WI38 (cell line): ENCODE data around the gene ANO7.

Source experiments
- H3K4me3 ChIP-seq: 2 replicates; pipeline ENCODE4 v1.5.1; 2011; ENCODE audit warnings: low read depth, mild to moderate bottlenecking, control low read depth, low read length
- TF ChIP-seq, protein P1 (sequence below): IDR thresholded peaks from 2 replicates; pipeline ENCODE4 v1.5.1; 2012; ENCODE audit warnings: low read depth, mild to moderate bottlenecking, control low read depth, low read length

The ANO7 gene

GRCh38 chr2:241178961-241179360 is 9.5 kb upstream of the ANO7 start:
- TF ChIP-seq, protein P1, sequence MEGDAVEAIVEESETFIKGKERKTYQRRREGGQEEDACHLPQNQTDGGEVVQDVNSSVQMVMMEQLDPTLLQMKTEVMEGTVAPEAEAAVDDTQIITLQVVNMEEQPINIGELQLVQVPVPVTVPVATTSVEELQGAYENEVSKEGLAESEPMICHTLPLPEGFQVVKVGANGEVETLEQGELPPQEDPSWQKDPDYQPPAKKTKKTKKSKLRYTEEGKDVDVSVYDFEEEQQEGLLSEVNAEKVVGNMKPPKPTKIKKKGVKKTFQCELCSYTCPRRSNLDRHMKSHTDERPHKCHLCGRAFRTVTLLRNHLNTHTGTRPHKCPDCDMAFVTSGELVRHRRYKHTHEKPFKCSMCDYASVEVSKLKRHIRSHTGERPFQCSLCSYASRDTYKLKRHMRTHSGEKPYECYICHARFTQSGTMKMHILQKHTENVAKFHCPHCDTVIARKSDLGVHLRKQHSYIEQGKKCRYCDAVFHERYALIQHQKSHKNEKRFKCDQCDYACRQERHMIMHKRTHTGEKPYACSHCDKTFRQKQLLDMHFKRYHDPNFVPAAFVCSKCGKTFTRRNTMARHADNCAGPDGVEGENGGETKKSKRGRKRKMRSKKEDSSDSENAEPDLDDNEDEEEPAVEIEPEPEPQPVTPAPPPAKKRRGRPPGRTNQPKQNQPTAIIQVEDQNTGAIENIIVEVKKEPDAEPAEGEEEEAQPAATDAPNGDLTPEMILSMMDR, result no peak
- no peak overlapping the region for H3K4me3 ChIP-seq

DNA sequence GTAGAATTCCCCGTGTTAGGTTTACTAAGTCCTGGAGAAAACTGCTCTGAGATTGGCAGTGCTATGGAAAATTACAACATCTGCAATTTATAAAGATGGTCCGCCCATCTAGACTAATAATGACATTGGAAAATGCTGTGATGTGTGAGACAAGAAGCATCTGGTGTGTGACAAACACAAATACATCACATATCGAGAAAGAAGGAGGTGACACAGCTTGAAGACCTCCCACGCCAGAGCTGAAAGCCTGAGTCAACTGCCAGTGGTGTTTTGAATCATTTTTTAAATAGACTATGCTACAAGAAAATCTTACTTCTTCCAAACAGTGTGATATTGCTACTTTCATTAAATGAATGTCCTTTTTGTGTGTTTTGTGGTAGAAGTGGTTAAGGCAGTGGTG is 8.6 kb upstream of the ANO7 start:
- no peak overlapping the region for H3K4me3 ChIP-seq
- TF ChIP-seq, protein P1, result no peak

GRCh38 chr2:241180495-241180894 is 8.0 kb upstream of the ANO7 start:
- TF ChIP-seq, protein P1, result no peak
- H3K4me3 ChIP-seq, result no peak overlapping the region

- TF ChIP-seq, protein P1, result no peak
- no peak overlapping the region for H3K4me3 ChIP-seq
Measured at GRCh38 chr2:241182126-241182525, 6.4 kb upstream of the ANO7 start.

DNA sequence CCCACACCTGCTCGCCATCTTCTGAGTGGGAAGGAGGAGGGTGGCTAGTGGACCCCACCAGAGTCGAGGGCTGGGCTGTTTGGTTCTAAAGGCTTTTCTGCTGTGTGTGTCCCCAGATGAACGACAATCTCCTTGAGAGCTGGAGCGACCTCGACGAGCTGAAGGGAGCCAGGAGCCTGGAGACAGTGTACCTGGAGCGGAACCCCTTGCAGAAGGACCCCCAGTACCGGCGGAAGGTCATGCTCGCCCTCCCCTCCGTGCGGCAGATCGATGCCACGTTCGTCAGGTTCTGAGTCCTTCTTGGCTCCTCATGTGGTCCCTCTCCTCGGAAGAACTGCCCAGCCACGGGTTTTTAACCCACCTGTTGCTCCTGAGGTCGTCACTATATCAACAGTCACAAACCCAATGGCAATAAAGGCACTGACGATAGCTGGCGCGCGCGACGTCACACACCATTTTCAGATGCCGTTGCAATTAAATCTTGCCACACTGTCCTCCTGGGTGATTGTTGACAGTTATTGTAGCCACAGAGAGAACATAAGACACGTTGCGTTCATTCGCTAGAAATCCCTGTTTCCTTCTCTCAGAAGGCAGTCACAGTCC is 5.8 kb upstream of the ANO7 start:
- no peak overlapping the region for H3K4me3 ChIP-seq
- TF ChIP-seq, protein P1, result no peak

GRCh38 chr2:241183221-241183620 is 5.3 kb upstream of the ANO7 start:
- TF ChIP-seq, protein P1, result no peak

DNA sequence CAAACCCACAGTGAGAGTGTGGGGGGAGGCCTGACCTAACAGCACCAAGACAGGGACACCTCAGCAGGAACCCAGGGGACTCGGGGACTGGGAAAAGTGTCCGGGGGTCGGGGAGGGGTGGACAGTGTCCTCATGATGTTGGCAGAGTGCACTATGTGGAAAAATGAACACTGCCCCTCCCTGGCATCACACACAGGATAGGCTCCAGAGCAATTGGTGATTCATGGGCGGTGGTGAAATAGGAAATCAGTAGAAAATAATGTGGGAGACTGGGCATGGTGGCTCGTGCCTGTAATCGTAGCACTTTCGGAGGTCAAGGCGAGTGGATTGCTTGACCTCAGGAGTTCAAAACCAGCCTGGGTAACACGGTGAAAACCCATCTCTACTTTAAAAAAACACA is 3.6 kb upstream of the ANO7 start:
- TF ChIP-seq, protein P1, result no peak
- no peak overlapping the region for H3K4me3 ChIP-seq

More at GRCh38 chr2:241183221-241183620, 5.3 kb upstream of the ANO7 start:
- H3K4me3 ChIP-seq, result no peak overlapping the region
